SK-N-SH (cell line): ENCODE results near the gene EEFSEC. TPM values are rescaled to one million over a fixed set of nuclear protein-coding genes. Genes with fewer than 3 reads are reported as not detected.

Experiments used
- CTCF ChIA-PET: fragments of 300-600, 350-600 bp; formaldehyde crosslinking; extraction: SDS; loops from one replicate; lab custom pipeline; 2021; lab: Yijun Ruan, JAX
- POLR2A ChIA-PET: fragments of 350-600 bp; sonication (Branson Sonifier 250); formaldehyde crosslinking; extraction: SDS; loops from one replicate; lab custom pipeline; 2020; ENCODE audit warnings: antibody characterized with exemption, inconsistent platforms; lab: Yijun Ruan, JAX
- DNase-seq: peaks from one replicate; pipeline ENCODE4 v3.0.0; 2012
- H2AFZ ChIP-seq: fragments of 200-600 bp; sonication (generic); 2 replicates; pipeline ENCODE4 v1.8.1; 2016; ENCODE audit warnings: antibody characterized with exemption, mild to moderate bottlenecking, low read depth
- H3F3A ChIP-seq: fragments of 200-600 bp; sonication (generic); replicated peaks from 2 replicates; pipeline ENCODE3; 2016; ENCODE audit warnings: antibody characterized with exemption, mild to moderate bottlenecking; ENCODE audit not compliant: insufficient read depth
- H3K27ac ChIP-seq, 2 experiments: fragments of 200-500 bp in 1 of 2; fragments of 200-600 bp in 1 of 2; sonication (Bioruptor generic) in 1 of 2; sonication (generic), shearing (Covaris generic) in 1 of 2; 2 replicates each; pipeline versions ENCODE4 v1.5.1 to v1.6.1; 2014 to 2016; ENCODE audit warnings: low read depth in 2 of 2, inconsistent platforms in 1 of 2, low read length in 1 of 2, mild to moderate bottlenecking in 1 of 2, mixed read lengths in 1 of 2
- H3K27me3 ChIP-seq: fragments of 200-600 bp; sonication (generic), shearing (Covaris generic); 2 replicates; pipeline ENCODE4 v1.6.1; 2016; ENCODE audit warnings: mixed run types; ENCODE audit not compliant: insufficient read depth
- H3K36me3 ChIP-seq, 2 experiments: fragments of 200-500 bp in 1 of 2; fragments of 200-600 bp in 1 of 2; sonication (Bioruptor generic) in 1 of 2; sonication (generic) in 1 of 2; replicated peaks in 1 of 2; 2 replicates each; pipeline versions ENCODE3 to v1.5.1; 2014 to 2016; ENCODE audit warnings: low read length in 1 of 2, mild to moderate bottlenecking in 1 of 2; ENCODE audit not compliant: insufficient read depth in 2 of 2, control insufficient read depth in 1 of 2
- H3K4me1 ChIP-seq, 2 experiments: fragments of 200-500 bp in 1 of 2; fragments of 200-600 bp in 1 of 2; sonication (Bioruptor generic) in 1 of 2; sonication (generic), shearing (Covaris generic) in 1 of 2; 2 replicates each; pipeline versions ENCODE4 v1.5.1 to v1.6.1; 2014 to 2016; ENCODE audit warnings: low read depth in 1 of 2, low read length in 1 of 2, mixed run types in 1 of 2; ENCODE audit not compliant: insufficient read depth in 2 of 2, control insufficient read depth in 1 of 2
- H3K4me2 ChIP-seq: fragments of 200-600 bp; sonication (generic), shearing (Covaris generic); 2 replicates; pipeline ENCODE4 v1.6.1; 2017; ENCODE audit warnings: mixed run types
- H3K4me3 ChIP-seq, 2 experiments: fragments of 200-500 bp in 1 of 2; fragments of 200-600 bp in 1 of 2; sonication (Bioruptor generic) in 1 of 2; sonication (generic), shearing (Covaris generic) in 1 of 2; 2 replicates each; pipeline versions ENCODE4 v1.5.1 to v1.8.1; 2014 to 2016; ENCODE audit warnings: low read depth in 2 of 2, inconsistent platforms in 1 of 2, low read length in 1 of 2, mild to moderate bottlenecking in 1 of 2, mixed read lengths in 1 of 2, moderate library complexity in 1 of 2
- H3K79me2 ChIP-seq: fragments of 200-600 bp; sonication (generic); 2 replicates; pipeline ENCODE4 v1.8.1; 2017; ENCODE audit warnings: mild to moderate bottlenecking; ENCODE audit not compliant: insufficient read depth
- H3K9ac ChIP-seq: fragments of 200-600 bp; sonication (generic); 2 replicates; pipeline ENCODE4 v1.6.1; 2017; ENCODE audit warnings: mixed run types
- H3K9me2 ChIP-seq: fragments of 200-600 bp; sonication (generic); 2 replicates; pipeline ENCODE4 v1.6.1; 2017; ENCODE audit warnings: mixed run types
- H3K9me3 ChIP-seq: fragments of 200-600 bp; sonication (generic); 2 replicates; pipeline ENCODE4 v1.6.1; 2017; ENCODE audit warnings: mixed run types, mild to moderate bottlenecking, moderate library complexity
- H4K20me1 ChIP-seq: fragments of 200-600 bp; sonication (generic); 2 replicates; pipeline ENCODE4 v1.6.1; 2017; ENCODE audit warnings: mild to moderate bottlenecking, mixed run types; ENCODE audit not compliant: insufficient read depth
- CTCF ChIP-seq: fragments of 200-600 bp; sonication (generic); IDR thresholded peaks from 2 replicates; pipeline ENCODE4 v1.6.1; 2017; ENCODE audit warnings: antibody characterized with exemption, mild to moderate bottlenecking, moderate library complexity
- EP300 ChIP-seq, 2 experiments: IDR thresholded peaks; 2 replicates each; pipeline versions ENCODE4 v1.4.0 to v1.6.1; 2012; ENCODE audit warnings: borderline replicate concordance in 1 of 2, low read depth in 1 of 2, low read length in 1 of 2
- FOXM1 ChIP-seq: IDR thresholded peaks from 2 replicates; pipeline ENCODE4 v1.4.0; 2012; ENCODE audit warnings: low read depth, mild to moderate bottlenecking
- GATA2 ChIP-seq: sonication (generic); formaldehyde crosslinking; IDR thresholded peaks from 2 replicates; pipeline ENCODE4 v1.5.0; 2020; ENCODE audit warnings: mild to moderate bottlenecking, missing genetic modification reagents
- JUND ChIP-seq: IDR thresholded peaks from 2 replicates; pipeline ENCODE4 v1.4.0; 2012
- MAX ChIP-seq: IDR thresholded peaks from 2 replicates; pipeline ENCODE4 v1.4.0; 2012; ENCODE audit warnings: low read depth
- MEF2A ChIP-seq: IDR thresholded peaks from 2 replicates; pipeline ENCODE4 v1.4.0; 2012; ENCODE audit warnings: low read depth, borderline replicate concordance
- MXI1 ChIP-seq: IDR thresholded peaks from 2 replicates; pipeline ENCODE4 v1.6.1; 2012; ENCODE audit warnings: mild to moderate bottlenecking, low read depth, low read length, improper control_type of control experiment
- NRF1 ChIP-seq: IDR thresholded peaks from 2 replicates; pipeline ENCODE4 v1.6.1; 2012; ENCODE audit warnings: low read depth, mild to moderate bottlenecking, low read length
- POLR2AphosphoS5 ChIP-seq: IDR thresholded peaks from 2 replicates; pipeline ENCODE4 v1.6.1; 2012; ENCODE audit warnings: low read depth, low read length
- RCOR1 ChIP-seq: fragments of 150-350 bp; IDR thresholded peaks from 2 replicates; pipeline ENCODE4 v1.6.1; 2017; ENCODE audit warnings: antibody characterized with exemption, low read length
- SIN3A ChIP-seq: IDR thresholded peaks from 2 replicates; pipeline ENCODE4 v1.6.1; 2012; ENCODE audit warnings: low read depth, mild to moderate bottlenecking, low read length, moderate library complexity, borderline replicate concordance
- TCF12 ChIP-seq: IDR thresholded peaks from 2 replicates; pipeline ENCODE4 v1.4.0; 2012
- USF2 ChIP-seq: fragments of 150-350 bp; IDR thresholded peaks from 2 replicates; pipeline ENCODE4 v1.6.1; 2017; ENCODE audit warnings: antibody characterized with exemption, low read length, low read depth, borderline replicate concordance
- YY1 ChIP-seq: IDR thresholded peaks from 2 replicates; pipeline ENCODE4 v1.4.0; 2012; ENCODE audit warnings: low read depth, mild to moderate bottlenecking
- ZBTB33 ChIP-seq: IDR thresholded peaks from 2 replicates; pipeline ENCODE4 v1.4.0; 2012; ENCODE audit warnings: low read depth, borderline replicate concordance
- WGBS: methylation state at CpG from one replicate; pipeline ENCODE4 v1.1.6; 2017; ENCODE audit warnings: low lambda C conversion rate; 5-methylcytosine and 5-hydroxymethylcytosine counted together
- polyA plus RNA-seq, 3 experiments: library from polyadenylated mRNA; depleted of rRNA; stranded (reverse); fragments of >200 nt; gene quantifications; 2 replicates each; pipeline ENCODE4 v1.2.3, GENCODE V29; 2012

Gene EEFSEC
- polyA plus RNA-seq, 1 of the 3 experiments (the other 2 are of a cell fraction) = 12.4 TPM

- Histone ChIP-seq H3K79me2 (no peaks in the 10 kb centered on the region), H3K4me1 (peaks cover 0 to 33% of the 10 kb centered on the region in 2 experiments; a peak in 2 of 4 replicates), H3K27me3 (no peaks in the 10 kb centered on the region), H3K36me3 (peaks cover 5 to 13% of the 10 kb centered on the region in 2 experiments), H3K9ac (no peak overlapping the region), H3K27ac (no peak overlapping the region; a peak in 1 of 4 replicates), H3K4me3 (no peak overlapping the region), H3K4me2 (no peak overlapping the region), H3K9me3 (peaks cover 13% of the 10 kb centered on the region; the same call in 1 of the 2 replicates), H3F3A (no peaks in the 10 kb centered on the region), H2AFZ (no peak overlapping the region), H3K9me2 (no peaks in the 10 kb centered on the region), H4K20me1 (no peaks in the 10 kb centered on the region)
- ChIA-PET CTCF (interaction anchor here (0.7 to 1.3 kb wide), 4 partner anchors 9 to 36 kb away, joined by 3 to 4 read pairs (median 3); no protein-coding TSS in a partner anchor), POLR2A (no interaction called here)
- no peak for DNase-seq
- 91% methylated on average over 2 of the region's 3 CpGs for WGBS
- TF ChIP-seq NRF1 (no peak), MAX (no peak), TCF12 (no peak), FOXM1 (no peak), JUND (no peak), USF2 (no peak), MXI1 (no peak), GATA2 (CRISPR knock-in tag) (no peak), CTCF (no peak), MEF2A (no peak), SIN3A (no peak), RCOR1 (no peak), YY1 (no peak), EP300 (IDR thresholded peaks at IDR 0.05; ENCODE audit: borderline replicate concordance in 1 of 2, low read depth in 1 of 2, low read length in 1 of 2) (no peak), ZBTB33 (no peak), POLR2AphosphoS5 (no peak)
Observed at GRCh38 chr3:128262457-128262856, 109.2 kb downstream of the EEFSEC start.
